ENCODE results near the gene SGMS1. TPM values are rescaled to one million over a fixed set of nuclear protein-coding genes. Genes with fewer than 3 reads are reported as not detected.

Gene SGMS1
- total RNA-seq, 3 donors from 2014 or later (not counting 1 experiment from before 2014, with no cell fraction given) = 24.5 to 32.7 (median 30.4) TPM

GRCh38 chr10:50351483-50352146, 272.1 kb downstream of the SGMS1 start:
- Mint-ChIP-seq H3K9me3 (peaks cover 0 to 6% of the 10 kb centered on the region in 2 donors), H3K27me3 (ENCODE audit: low read depth in 2 of 2) (no peaks in the 10 kb centered on the region), H3K4me1 (peaks cover 43 to 52% of the 10 kb centered on the region in 2 donors), H3K27ac (no peak overlapping the region), H3K4me3 (no peak overlapping the region), H3K36me3 (peaks cover 17% of the 10 kb centered on the region)
- Histone ChIP-seq H3K27me3 (ENCODE audit: control insufficient read depth, insufficient read depth, low read length) (no peaks in the 10 kb centered on the region), H3K27ac (ENCODE audit: low read length) (no peak overlapping the region), H3K4me1 (ENCODE audit: control insufficient read depth, insufficient read depth, low read length) (peaks cover 7% of the 10 kb centered on the region), H3K9me3 (ENCODE audit: control insufficient read depth, insufficient read depth, low read length) (peaks cover 4% of the 10 kb centered on the region), H3K36me3 (ENCODE audit: control insufficient read depth, insufficient read depth, low read length) (no peaks in the 10 kb centered on the region), H3K4me3 (ENCODE audit: low read length) (no peak overlapping the region)
- no peak for TF ChIP-seq CTCF (IDR thresholded peaks at IDR 0.05)
- ATAC-seq = no peak
- no peak for DNase-seq
- intact Hi-C loops (cut with micrococcal nuclease) = no loop called here
- WGBS (ENCODE audit: insufficient coverage) = 93% methylated on average over 5 of the region's 7 CpGs

GRCh38 chr10:50350366-50350765, 273.4 kb downstream of the SGMS1 start:
- H3K36me3 Mint-ChIP-seq = peaks cover 17% of the 10 kb centered on the region
- WGBS (ENCODE audit: insufficient coverage) = 97% methylated on average over 5 of the region's 5 CpGs
- no peak for TF ChIP-seq CTCF (IDR thresholded peaks at IDR 0.05)

GRCh38 chr10:50349554-50349953, 274.2 kb downstream of the SGMS1 start:
- no peak for TF ChIP-seq CTCF (IDR thresholded peaks at IDR 0.05)
- 93% methylated on average over 1 of the region's 1 CpG for WGBS (ENCODE audit: insufficient coverage)
- no peaks in the 10 kb centered on the region for H3K27me3 Mint-ChIP-seq (ENCODE audit: low read depth in 2 of 2)
- Histone ChIP-seq H3K4me3 (ENCODE audit: low read length) (no peak overlapping the region), H3K36me3 (ENCODE audit: control insufficient read depth, insufficient read depth, low read length) (no peaks in the 10 kb centered on the region), H3K4me1 (ENCODE audit: control insufficient read depth, insufficient read depth, low read length) (peaks cover 7% of the 10 kb centered on the region), H3K27ac (ENCODE audit: low read length) (no peak overlapping the region), H3K27me3 (ENCODE audit: control insufficient read depth, insufficient read depth, low read length) (no peaks in the 10 kb centered on the region), H3K9me3 (ENCODE audit: control insufficient read depth, insufficient read depth, low read length) (peaks cover 4% of the 10 kb centered on the region)
- no peak for DNase-seq
- intact Hi-C loops (cut with micrococcal nuclease) = no loop called here
- peaks cover 0 to 6% of the 10 kb centered on the region in 2 donors for H3K9me3 Mint-ChIP-seq
- H3K4me1 Mint-ChIP-seq = peaks cover 43 to 57% of the 10 kb centered on the region in 2 donors
- ATAC-seq = no peak
- H3K27ac Mint-ChIP-seq = no peak overlapping the region
- H3K36me3 Mint-ChIP-seq = peaks cover 16% of the 10 kb centered on the region
- no peak overlapping the region for H3K4me3 Mint-ChIP-seq

More at GRCh38 chr10:50350366-50350765, 273.4 kb downstream of the SGMS1 start:
- H3K27ac Mint-ChIP-seq = no peak overlapping the region
- Histone ChIP-seq H3K36me3 (ENCODE audit: control insufficient read depth, insufficient read depth, low read length) (no peaks in the 10 kb centered on the region), H3K27me3 (ENCODE audit: control insufficient read depth, insufficient read depth, low read length) (no peaks in the 10 kb centered on the region), H3K27ac (ENCODE audit: low read length) (no peak overlapping the region), H3K9me3 (ENCODE audit: control insufficient read depth, insufficient read depth, low read length) (peaks cover 4% of the 10 kb centered on the region), H3K4me1 (ENCODE audit: control insufficient read depth, insufficient read depth, low read length) (peaks cover 7% of the 10 kb centered on the region), H3K4me3 (ENCODE audit: low read length) (no peak overlapping the region)
- ATAC-seq = no peak
- intact Hi-C loops (cut with micrococcal nuclease) = no loop called here
- DNase-seq = no peak
- H3K4me3 Mint-ChIP-seq = no peak overlapping the region
- H3K27me3 Mint-ChIP-seq (ENCODE audit: low read depth in 2 of 2) = no peaks in the 10 kb centered on the region
- H3K9me3 Mint-ChIP-seq = peaks cover 0 to 6% of the 10 kb centered on the region in 2 donors
- H3K4me1 Mint-ChIP-seq = peaks cover 43 to 59% of the 10 kb centered on the region in 2 donors
